Activated gamma-delta T cell treated with Interleukin-2 at 50 U/mL for 16 hours (primary cell): ENCODE measurements around the gene UBE2U.

ENCODE experiments used
- DNase-seq: peaks from one replicate; pipeline ENCODE4 v3.0.0-alpha.2; 2020

The UBE2U gene, protein sequence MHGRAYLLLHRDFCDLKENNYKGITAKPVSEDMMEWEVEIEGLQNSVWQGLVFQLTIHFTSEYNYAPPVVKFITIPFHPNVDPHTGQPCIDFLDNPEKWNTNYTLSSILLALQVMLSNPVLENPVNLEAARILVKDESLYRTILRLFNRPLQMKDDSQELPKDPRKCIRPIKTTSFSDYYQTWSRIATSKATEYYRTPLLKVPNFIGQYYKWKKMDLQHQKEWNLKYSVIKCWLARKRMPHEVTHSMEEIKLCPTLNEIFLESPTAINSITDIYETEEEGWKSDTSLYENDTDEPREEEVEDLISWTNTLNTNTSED

GRCh38 chr1:64203420-64203819 is at the start of gene UBE2U:
TSS of gene UBE2U (plus strand) at chr1:64203623. CDS start at chr1:64204051, 428 bp downstream.
- no peak for DNase-seq

DNA sequence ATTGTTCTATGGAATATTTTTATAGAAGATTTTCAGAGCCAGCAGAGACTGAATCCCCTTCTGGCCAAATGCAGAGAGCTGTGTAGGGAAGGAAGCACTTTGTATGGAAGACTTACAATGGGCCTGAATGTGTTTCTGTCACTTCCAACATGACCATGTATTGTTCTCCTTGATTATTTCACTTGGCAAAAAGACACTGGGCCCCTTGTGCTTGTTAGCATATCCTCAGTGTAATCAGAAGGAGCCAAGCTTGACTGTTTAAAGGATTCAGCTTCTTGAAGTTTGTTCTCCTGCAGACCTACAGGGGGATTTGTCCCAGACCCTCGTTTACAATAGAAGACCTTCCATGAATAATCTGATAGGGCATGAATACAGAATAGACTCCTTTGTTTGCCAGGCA is 48.1 kb upstream of the UBE2U start:
- no peak for DNase-seq

DNA sequence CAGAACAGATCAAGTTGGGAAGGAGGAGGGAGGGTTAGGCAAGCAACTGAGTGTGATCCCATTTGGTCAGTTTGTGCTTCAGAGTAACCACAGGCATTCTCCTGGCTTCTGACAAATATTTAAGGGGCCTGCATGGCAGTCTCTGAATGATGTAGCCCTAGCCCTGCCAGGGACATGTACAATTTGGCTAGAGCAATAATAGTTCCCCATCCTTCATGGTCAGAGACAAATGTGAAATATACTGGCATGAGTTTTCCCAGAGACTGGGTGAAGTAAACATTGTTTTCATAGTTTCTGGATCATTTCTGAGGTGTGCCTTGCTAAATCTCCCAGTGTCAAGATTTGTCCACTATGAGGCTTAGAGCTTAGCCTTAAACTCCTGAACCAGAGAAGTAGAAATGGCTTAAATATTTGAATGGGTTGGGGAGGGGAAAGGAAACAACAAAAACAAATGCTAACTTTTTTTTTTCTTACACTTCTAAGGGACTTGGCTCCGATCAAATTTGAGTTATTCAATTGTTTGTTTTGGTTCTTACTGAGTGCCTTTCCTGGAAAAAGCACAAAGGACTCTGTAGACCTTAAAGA is 42.0 kb upstream of the UBE2U start:
- no peak for DNase-seq

GRCh38 chr1:64162151-64162550 is 41.3 kb upstream of the UBE2U start:
- no peak for DNase-seq

DNA sequence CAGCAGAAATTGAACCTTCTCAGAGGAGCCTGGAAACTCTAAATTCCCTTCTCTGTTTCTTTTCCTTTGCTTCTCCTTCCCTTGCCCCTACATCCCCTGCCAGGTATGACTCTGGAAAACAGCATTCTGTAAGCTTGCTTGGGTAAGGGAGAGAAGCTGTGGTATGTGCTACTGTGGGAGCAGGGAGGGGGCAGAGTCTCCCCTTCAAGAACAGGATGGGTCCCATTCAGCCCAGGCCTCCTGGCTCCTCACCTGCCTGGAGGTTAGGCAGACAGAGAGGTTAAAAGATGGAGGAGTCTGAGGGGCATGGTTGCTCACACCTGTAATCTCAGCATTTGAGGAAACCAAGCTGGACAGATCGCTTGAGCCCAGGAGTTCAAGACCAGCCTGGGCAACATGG is 40.6 kb upstream of the UBE2U start:
- no peak for DNase-seq

DNA sequence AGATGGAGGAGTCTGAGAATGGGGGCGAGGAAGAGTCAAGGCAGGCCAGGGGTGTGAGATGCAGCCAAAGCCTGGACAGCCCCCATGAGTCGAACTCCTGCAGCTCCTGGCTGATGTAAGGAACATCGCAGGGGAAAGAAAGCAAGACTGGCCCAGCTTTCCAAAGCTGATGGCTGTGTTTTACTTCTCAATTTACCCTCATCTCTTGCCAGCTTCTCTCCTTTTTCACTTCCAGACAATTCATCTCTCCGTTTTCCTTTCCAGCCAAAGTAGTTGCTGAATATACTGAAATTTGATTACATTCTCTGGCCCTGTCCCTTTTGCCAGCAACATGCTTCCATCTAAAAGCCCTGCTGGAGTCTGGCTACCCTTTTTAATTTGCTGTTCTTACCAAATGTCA is 40.0 kb upstream of the UBE2U start:
- DNase-seq: no peak

GRCh38 chr1:64163970-64164369 is 39.5 kb upstream of the UBE2U start:
- DNase-seq: no peak

DNA sequence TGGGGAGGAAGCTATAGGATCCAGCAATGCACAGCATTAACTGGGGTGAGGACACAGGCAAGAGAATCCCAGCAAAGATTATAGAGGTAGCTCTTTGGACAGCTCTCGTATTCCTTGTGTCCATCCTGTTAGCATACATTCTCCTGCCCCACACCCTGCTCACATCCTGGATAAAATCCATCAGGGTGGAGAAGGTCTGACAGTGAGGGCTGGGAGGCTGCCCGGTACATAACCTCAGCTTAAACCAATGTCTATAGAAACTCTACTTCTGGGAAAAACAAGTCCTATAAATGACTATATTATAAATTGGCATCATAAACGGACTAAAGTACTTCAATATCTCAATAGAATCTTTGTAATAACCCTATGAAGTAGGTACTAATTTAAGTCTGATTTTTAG is 36.8 kb upstream of the UBE2U start:
- no peak for DNase-seq

DNA sequence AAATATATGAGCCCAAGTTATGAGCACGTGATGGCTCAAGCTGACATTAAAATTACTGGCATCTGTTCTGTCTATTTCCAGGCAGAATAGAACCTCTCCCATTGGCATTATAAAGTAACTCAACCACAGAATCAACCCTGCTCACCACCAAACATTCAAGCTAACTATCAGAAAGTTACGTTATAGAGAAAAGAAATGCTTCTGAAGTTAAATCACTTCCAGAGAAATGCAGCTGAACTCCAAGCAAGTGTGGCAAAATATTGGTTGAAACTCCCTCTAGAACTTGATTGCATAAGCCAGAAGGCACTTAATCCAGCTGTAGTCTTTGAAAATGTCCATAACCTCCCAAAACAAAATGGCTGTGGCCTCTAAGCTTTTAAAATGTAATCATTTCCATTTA is 36.2 kb upstream of the UBE2U start:
- DNase-seq: no peak

GRCh38 chr1:64171246-64171645 is 32.2 kb upstream of the UBE2U start:
- no peak for DNase-seq

GRCh38 chr1:64171797-64172281 is 31.6 kb upstream of the UBE2U start:
- no peak for DNase-seq

GRCh38 chr1:64172458-64172983 is 30.9 kb upstream of the UBE2U start:
- no peak for DNase-seq

DNA sequence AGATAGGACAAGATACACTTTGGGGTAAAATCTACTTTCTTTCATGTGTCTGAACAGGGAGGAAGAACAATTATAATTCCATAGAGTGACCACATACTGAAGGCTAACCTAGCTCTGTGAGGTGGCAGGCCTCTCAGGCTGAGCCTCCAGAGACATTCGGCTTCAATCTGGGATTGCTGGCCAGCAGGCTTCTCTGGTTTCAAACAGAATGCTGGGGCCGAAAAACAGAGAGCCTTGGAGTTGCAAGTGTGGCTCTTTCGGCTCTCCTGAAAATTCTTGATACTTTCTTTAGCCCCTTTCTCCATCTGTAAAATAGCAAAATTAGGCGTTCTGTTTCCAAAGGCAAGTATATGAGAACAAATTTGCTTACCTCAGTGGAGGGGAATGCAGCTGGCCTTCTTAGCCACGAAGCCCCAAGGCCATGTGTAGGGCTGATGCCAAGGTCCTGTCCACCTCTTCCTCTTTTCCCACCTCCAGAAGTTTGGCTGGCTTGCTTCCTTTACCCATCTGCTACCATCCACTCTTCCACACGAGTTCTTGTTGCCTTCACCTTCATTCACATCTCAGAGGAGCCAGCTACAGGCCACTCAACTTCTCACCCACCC is 30.0 kb upstream of the UBE2U start:
- DNase-seq: no peak

DNA sequence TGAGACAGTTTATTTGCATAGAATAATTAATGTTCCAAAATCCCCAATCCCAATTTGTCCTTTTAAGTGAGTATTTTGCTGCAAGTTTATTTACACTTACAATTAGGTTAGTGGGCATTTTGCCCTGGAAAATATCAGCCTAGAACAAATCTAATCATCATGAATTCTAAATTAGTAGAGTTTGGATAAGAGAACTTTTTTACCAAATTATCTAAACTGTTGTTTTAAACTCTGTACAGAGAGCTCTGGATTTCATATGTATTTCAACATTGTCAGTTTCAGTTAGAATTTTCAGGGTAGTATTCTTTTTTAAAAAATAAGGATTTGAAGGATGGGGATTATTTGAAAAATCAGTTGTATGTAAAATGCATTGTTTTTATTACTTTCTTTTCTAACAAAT is 27.8 kb upstream of the UBE2U start:
- no peak for DNase-seq

DNA sequence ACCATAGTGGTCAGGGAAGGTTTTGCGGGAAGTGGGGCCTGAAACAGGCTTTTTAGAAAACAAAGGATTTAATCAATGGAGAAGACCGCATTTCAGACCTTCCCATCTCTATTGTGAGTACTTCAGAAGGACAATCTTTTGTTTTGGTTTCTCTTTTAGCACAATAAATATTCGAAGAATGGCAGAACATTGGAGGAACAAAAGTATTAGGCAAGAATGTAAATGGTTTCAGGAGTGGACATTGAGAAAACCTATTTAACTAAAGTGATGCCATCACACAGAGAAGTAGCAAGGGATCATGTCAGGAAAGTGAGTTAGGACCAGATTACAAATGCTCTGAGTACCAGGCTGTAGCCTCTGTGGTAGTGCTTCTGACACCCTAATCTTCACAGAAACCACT is 26.8 kb upstream of the UBE2U start:
- DNase-seq: no peak

DNA sequence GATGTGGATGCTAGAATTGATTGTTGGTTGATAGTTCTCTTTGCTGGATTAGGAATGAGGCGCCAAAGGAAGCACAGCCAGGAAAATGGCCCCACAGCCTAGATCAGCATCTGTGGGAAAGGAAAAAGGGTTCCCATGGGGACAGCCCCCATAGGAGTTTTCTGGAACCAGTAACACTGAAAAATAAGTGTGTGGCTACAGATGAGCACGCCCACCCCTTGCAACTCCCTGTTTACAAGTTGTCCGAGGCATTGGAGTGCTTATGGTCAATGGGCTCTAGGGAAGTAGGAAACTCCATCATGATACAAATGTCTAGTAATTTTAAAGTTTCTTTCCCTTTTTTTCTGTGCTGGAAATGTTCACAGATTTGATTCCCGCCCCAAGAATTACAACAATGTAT is 23.8 kb upstream of the UBE2U start:
- DNase-seq: no peak

DNA sequence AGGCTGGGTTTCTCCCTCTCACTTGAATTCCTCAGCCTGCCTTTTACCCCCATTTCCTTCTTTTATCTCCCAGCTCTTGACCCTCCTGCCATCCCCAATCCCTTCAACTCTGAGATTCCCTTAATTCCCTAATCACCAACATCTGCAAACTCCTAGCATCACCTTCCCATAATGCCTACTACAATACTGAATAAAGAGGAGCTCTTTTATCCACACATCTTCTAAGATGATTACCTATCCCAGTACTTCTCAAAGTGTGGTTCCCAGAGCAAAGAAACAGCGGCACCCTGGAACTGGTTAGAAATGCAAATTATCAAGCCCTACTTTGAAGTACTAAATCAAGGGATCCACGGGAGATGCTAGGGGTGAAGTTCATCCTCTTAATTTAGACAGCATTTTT is 21.2 kb upstream of the UBE2U start:
- no peak for DNase-seq

DNA sequence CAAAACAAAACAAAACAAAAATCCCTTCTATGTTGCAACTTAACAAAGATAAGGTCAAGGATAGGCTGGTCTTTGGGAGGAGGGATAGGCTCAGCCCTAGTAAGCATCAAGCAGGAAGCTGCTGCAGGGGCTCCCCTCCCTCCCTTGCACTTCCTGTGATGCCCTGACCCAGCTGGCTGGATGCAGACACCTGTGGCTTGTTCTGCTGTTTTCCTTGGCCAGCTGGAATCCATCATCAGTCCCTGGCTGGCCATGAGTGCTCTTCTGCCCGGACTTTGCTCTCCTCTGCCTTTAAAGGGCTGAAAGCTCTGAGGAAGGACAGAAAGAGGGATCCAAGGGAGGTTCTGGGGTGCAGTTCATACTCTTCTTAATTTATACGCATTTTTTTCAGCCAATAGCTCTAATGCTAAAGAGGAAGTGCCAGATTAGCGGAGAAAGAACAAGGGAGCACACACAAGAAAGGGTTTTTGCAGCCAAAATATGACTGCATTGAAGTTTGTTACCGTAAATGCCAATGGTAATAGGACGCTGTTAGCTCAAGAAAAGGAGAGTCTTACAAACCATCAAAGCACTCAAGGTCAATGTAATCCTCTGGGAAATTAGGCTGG is 19.9 kb upstream of the UBE2U start:
- no peak for DNase-seq

DNA sequence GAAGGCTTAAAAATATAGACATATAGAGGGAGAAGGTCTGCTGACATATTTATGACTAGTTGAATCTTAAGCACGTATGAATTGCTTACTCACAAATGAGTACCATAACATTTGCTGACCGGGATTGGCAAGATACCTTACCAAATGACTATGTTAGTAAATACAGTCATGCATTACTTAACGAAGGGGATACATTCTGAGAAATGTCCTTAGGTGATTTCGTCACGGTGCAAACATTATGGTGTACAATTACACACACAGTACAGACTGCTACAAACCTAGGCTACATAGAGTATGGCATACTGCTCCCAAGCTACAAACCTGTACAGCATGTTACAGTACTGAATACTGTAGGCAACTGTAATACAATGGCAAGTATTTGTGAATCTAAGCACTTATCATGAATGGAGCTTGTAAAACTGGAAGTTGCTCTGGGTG is 19.4 kb upstream of the UBE2U start:
- DNase-seq: no peak

- DNase-seq: no peak
Measured at GRCh38 chr1:64186138-64186897, 17.1 kb upstream of the UBE2U start.

DNA sequence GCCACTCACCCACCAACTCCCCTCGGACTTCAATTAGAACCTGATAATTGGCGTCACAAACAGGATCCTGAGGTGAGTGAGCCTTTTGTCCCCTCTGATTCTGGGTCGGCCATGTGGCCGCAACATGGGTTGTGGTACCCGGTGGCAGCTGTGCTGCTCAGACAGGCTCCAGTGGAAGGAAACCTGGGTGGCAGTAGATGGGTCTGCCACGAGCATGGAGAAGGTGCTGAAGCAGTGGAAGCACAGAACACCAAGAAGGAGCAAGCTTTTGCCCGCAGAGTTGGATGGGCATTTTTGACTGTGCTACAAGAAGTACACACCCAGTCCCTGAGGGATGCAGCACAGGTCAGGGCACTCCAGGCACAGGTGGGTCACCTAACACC is 16.5 kb upstream of the UBE2U start:
- no peak for DNase-seq

DNA sequence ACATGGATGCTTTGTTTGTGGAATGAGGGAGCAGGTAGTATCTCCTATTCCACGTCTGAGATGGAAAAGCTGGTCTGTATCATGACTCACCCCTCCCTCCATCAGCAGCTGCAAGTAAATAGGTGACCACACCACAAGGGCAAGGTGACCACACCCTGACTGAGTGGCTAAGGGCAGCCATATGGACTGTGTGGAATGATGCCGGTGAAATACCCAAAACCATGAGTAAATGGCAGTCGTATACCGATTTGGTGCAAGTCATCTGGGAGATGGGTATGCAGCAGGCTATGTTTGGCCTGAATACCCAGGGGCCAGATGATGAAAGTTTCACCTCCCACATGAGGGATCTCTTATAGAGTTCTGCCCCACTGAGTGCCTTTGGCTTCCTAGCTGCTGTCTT is 15.8 kb upstream of the UBE2U start:
- DNase-seq: no peak

DNA sequence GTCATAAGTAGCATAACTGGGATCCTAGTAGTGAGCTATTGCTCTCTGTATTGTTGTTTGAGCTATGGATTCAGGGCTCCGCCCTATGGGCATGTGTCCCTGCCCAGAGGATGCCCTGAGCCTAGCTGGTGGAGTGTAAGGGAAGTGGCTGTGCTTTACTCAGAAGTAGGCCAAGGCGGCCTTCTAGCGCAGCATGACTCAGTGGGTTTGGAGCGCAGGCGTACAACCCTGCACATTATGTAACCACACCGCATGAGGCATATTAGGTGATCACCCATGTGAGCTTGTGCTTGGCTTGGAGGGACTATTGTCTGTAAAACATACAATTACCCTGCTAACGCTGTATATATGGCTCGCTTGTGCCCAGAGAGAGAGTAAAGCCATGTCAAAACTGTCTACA is 11.1 kb upstream of the UBE2U start:
- DNase-seq: no peak
